K562 (cell line): ENCODE measurements around the gene ANO9. TPM values are rescaled to one million over a fixed set of nuclear protein-coding genes. Genes with fewer than 3 reads are reported as not detected.
A peak's percentile ranks its signal among the peaks of the same experiment; 100 is the strongest.

Source experiments
- HEY1 ChIP-seq: fragments of 250-450 bp; sonication (Bioruptor Pico); IDR thresholded peaks from 2 replicates; pipeline ENCODE4 v1.5.0; 2020; ENCODE audit warnings: mild to moderate bottlenecking, moderate library complexity, borderline replicate concordance
- HMBOX1 ChIP-seq: sonication (generic); IDR thresholded peaks from 2 replicates; pipeline ENCODE4 v1.6.1; 2016
- KDM2B ChIP-seq: fragments of 250-450 bp; sonication (Bioruptor Pico); IDR thresholded peaks from 2 replicates; pipeline ENCODE4 v1.8.0; 2021; ENCODE audit warnings: mild to moderate bottlenecking, moderate library complexity
- POLR2A ChIP-seq: fragments of 450-650 bp; conservative IDR thresholded peaks from 2 replicates; pipeline ENCODE4 v1.6.1; 2016
- SAFB2 ChIP-seq: fragments of 200-400 bp; formaldehyde crosslinking; IDR thresholded peaks from 2 replicates; pipeline ENCODE4 v1.6.1; 2018; ENCODE audit warnings: borderline replicate concordance, low read length, low read depth, moderate library complexity; ENCODE audit not compliant: severe bottlenecking
- SMAD3 ChIP-seq: fragments of 450-650 bp; formaldehyde crosslinking; conservative IDR thresholded peaks from 2 replicates; pipeline ENCODE4 v1.4.0; 2020; ENCODE audit warnings: mild to moderate bottlenecking
- SMARCE1 ChIP-seq: fragments of 450-650 bp; IDR thresholded peaks from 2 replicates; pipeline ENCODE4 v1.7.1; 2016; ENCODE audit warnings: mild to moderate bottlenecking
- UBTF ChIP-seq, 2 experiments: IDR thresholded peaks; 2 replicates each; pipeline ENCODE4 v1.6.1; 2012; ENCODE audit warnings: improper control_type of control experiment in 2 of 2, low read depth in 2 of 2, low read length in 2 of 2, borderline replicate concordance in 1 of 2
- YY1 ChIP-seq, 3 experiments: IDR thresholded peaks; 2 replicates each; pipeline ENCODE4 v1.6.1; 2011; ENCODE audit warnings: low read length in 2 of 3, mild to moderate bottlenecking in 2 of 3, moderate library complexity in 2 of 3, borderline replicate concordance in 1 of 3, control low read depth in 1 of 3, low read depth in 1 of 3; ENCODE audit not compliant: insufficient read depth in 3 of 3, insufficient replicate concordance in 2 of 3, control insufficient read depth in 1 of 3, insufficient read length in 1 of 3; ENCODE audit errors: extremely low read depth in 1 of 3
- ZBTB33 ChIP-seq: sonication (generic); formaldehyde crosslinking; IDR thresholded peaks from 2 replicates; pipeline ENCODE4 v1.8.1; 2023; ENCODE audit warnings: mild to moderate bottlenecking, missing genetic modification reagents
- ZNF165 ChIP-seq: fragments of 250-450 bp; sonication (Bioruptor Pico); IDR thresholded peaks from 2 replicates; pipeline ENCODE4 v1.4.0; 2020; ENCODE audit warnings: borderline replicate concordance
- ZNF785 ChIP-seq: fragments of 250-450 bp; sonication (Bioruptor Pico); IDR thresholded peaks from 2 replicates; pipeline ENCODE4 v1.4.0; 2020; ENCODE audit warnings: mild to moderate bottlenecking
- polyA plus RNA-seq, 8 experiments: library from polyadenylated mRNA; depleted of rRNA in 4 of 8; stranded (reverse) in 5 of 8; unstranded in 3 of 8; fragments of >200 nt; fragmentation: Nextera tagmentation in 2 of 8; fragmentation: Illumina TruSeq in 1 of 8; extraction: Ambion mirVana in 2 of 8; extraction: Trizol in 1 of 8; gene quantifications; 2 replicates each; pipeline versions ENCODE4 v1.2.1 to v1.2.3, GENCODE V29; 2011 to 2014; ENCODE audit warnings: inconsistent platforms in 1 of 8, missing spikeins in 1 of 8
- total RNA-seq, 7 experiments: library from RNA; depleted of rRNA in 6 of 7; stranded (reverse); fragments of >200 nt in 6 of 7; fragmentation: Illumina TruSeq in 2 of 7; extraction: Trizol in 2 of 7; gene quantifications; 2 replicates each; pipeline versions ENCODE4 v1.2.1 to v1.2.3, GENCODE V29; 2011 to 2021; ENCODE audit warnings: low replicate concordance in 1 of 7

Gene ANO9
- total and polyA plus RNA-seq, 9 of the 15 experiments (the other 6 are each of a cell fraction or from before 2014, with no cell fraction given), result 0.20 to 14.5 (median 4.5) TPM

- TF ChIP-seq ZBTB33, result peak; percentile 97
- TF ChIP-seq SMARCE1, result no peak
- no peak for TF ChIP-seq YY1 (IDR thresholded peaks at IDR 0.05; ENCODE audit: borderline replicate concordance in 1 of 3, control insufficient read depth in 1 of 3, extremely low read depth in 1 of 3, insufficient read depth in 3 of 3, insufficient read length in 1 of 3, insufficient replicate concordance in 2 of 3, low read depth in 1 of 3, low read length in 2 of 3)
- TF ChIP-seq HEY1 (CRISPR knock-in tag), result no peak
- TF ChIP-seq SAFB2, result no peak
- no peak for TF ChIP-seq ZNF785
- TF ChIP-seq UBTF (IDR thresholded peaks at IDR 0.05; ENCODE audit: borderline replicate concordance in 1 of 2, low read depth in 2 of 2, low read length in 2 of 2), result no peak
- TF ChIP-seq SMAD3 (CRISPR knock-in tag), result no peak
- TF ChIP-seq ZNF165, result no peak
- peak; percentile 28; the same call in 1 of the 2 replicates for TF ChIP-seq POLR2A
- no peak for TF ChIP-seq KDM2B
- no peak for TF ChIP-seq HMBOX1
These were observed 43.0 kb downstream of the ANO9 start (continued) for GRCh38 chr11:398826-399225.
